ENCODE measurements around the gene CLDN11. TPM values are rescaled to one million over a fixed set of nuclear protein-coding genes. Genes with fewer than 3 reads are reported as not detected.

Gene CLDN11
- total RNA-seq, 1 donor from 2014 or later: 1.6 TPM

GRCh38 chr3:170480111-170480510, 61.4 kb downstream of the CLDN11 start:
- no peak overlapping the region for H3K9ac ChIP-seq (ENCODE audit: low read depth in 1 of 3, low read length in 3 of 3)
- H3K9me3 ChIP-seq (ENCODE audit: control insufficient read depth in 3 of 3, low read length in 3 of 3): no peaks in the 10 kb centered on the region
- H3K36me3 ChIP-seq (ENCODE audit: control insufficient read depth in 3 of 3, insufficient read depth in 3 of 3, low read length in 3 of 3): no peaks in the 10 kb centered on the region
- peaks cover 0 to 2% (median 0%) of the 10 kb centered on the region in 3 donors for H3K27me3 ChIP-seq (ENCODE audit: control insufficient read depth in 3 of 3, insufficient read depth in 3 of 3, low read length in 3 of 3)
- no peak overlapping the region for H3K4me3 ChIP-seq (ENCODE audit: low read length in 3 of 3)
- H3K27ac ChIP-seq (ENCODE audit: low read depth, low read length): no peak overlapping the region
- no peaks in the 10 kb centered on the region for H3K4me1 ChIP-seq (ENCODE audit: control insufficient read depth in 3 of 3, insufficient read depth in 3 of 3, low read length in 3 of 3)

- H3K36me3 ChIP-seq (ENCODE audit: control insufficient read depth in 3 of 3, insufficient read depth in 3 of 3, low read length in 3 of 3): no peaks in the 10 kb centered on the region
- H3K4me1 ChIP-seq (ENCODE audit: control insufficient read depth in 3 of 3, insufficient read depth in 3 of 3, low read length in 3 of 3): no peaks in the 10 kb centered on the region
- no peaks in the 10 kb centered on the region for H3K9me3 ChIP-seq (ENCODE audit: control insufficient read depth in 3 of 3, low read length in 3 of 3)
- H3K9ac ChIP-seq (ENCODE audit: low read depth in 1 of 3, low read length in 3 of 3): no peak overlapping the region
- peaks cover 0 to 2% (median 2%) of the 10 kb centered on the region in 3 donors for H3K27me3 ChIP-seq (ENCODE audit: control insufficient read depth in 3 of 3, insufficient read depth in 3 of 3, low read length in 3 of 3)
- H3K4me3 ChIP-seq (ENCODE audit: low read length in 3 of 3): no peak overlapping the region
- no peak overlapping the region for H3K27ac ChIP-seq (ENCODE audit: low read depth, low read length)
Observed at GRCh38 chr3:170482199-170482598, 63.5 kb downstream of the CLDN11 start.

GRCh38 chr3:170483485-170484262, 65.0 kb downstream of the CLDN11 start:
- H3K9me3 ChIP-seq (ENCODE audit: control insufficient read depth in 3 of 3, low read length in 3 of 3): no peaks in the 10 kb centered on the region
- no peak overlapping the region for H3K9ac ChIP-seq (ENCODE audit: low read depth in 1 of 3, low read length in 3 of 3)
- H3K4me1 ChIP-seq (ENCODE audit: control insufficient read depth in 3 of 3, insufficient read depth in 3 of 3, low read length in 3 of 3): no peaks in the 10 kb centered on the region
- no peak overlapping the region for H3K27ac ChIP-seq (ENCODE audit: low read depth, low read length)
- peaks cover 0 to 2% (median 2%) of the 10 kb centered on the region in 3 donors for H3K27me3 ChIP-seq (ENCODE audit: control insufficient read depth in 3 of 3, insufficient read depth in 3 of 3, low read length in 3 of 3)
- H3K36me3 ChIP-seq (ENCODE audit: control insufficient read depth in 3 of 3, insufficient read depth in 3 of 3, low read length in 3 of 3): no peaks in the 10 kb centered on the region
- no peak overlapping the region for H3K4me3 ChIP-seq (ENCODE audit: low read length in 3 of 3)

Other genes starting within 250 kb of the CLDN11 start
- 32.9 TPM for gene PHC3, start 237.1 kb upstream of the CLDN11 start, total RNA-seq
- gene PRKCI, start 196.4 kb upstream of the CLDN11 start, total RNA-seq: 21.9 TPM
- gene SKIL, start 61.2 kb upstream of the CLDN11 start, total RNA-seq: 32.4 TPM
- not detected for gene SLC7A14, start 167.2 kb downstream of the CLDN11 start, total RNA-seq